Mucosa of descending colon (tissue), 3 donors: ENCODE measurements around the gene MED22. TPM values are rescaled to one million over a fixed set of nuclear protein-coding genes. Genes with fewer than 3 reads are reported as not detected.
A peak's percentile ranks its signal among the peaks of the same experiment; 100 is the strongest.
"Not testable (repeated sequence)": the region's sequence is repeated elsewhere in the genome, so short reads cannot be mapped to it uniquely, and the experiment has no call there.

Experiments
- ATAC-seq: fragments of 200-7000 bp; cut with Tn5 transposase; one replicate; pipeline ENCODE4 v1.9.1; 2020; ENCODE audit warnings: mild to moderate bottlenecking, moderate library complexity
- DNase-seq, 3 donors: peaks; one replicate each; pipeline ENCODE4 v3.0.0-alpha.2; 2020
- H3K36me3 ChIP-seq: fragments of 200-600 bp; one replicate; pipeline ENCODE4 v1.8.0; 2021; ENCODE audit warnings: low read depth, mild to moderate bottlenecking
- H3K4me1 ChIP-seq: fragments of 200-600 bp; one replicate; pipeline ENCODE4 v1.8.0; 2021; ENCODE audit warnings: low read depth, mild to moderate bottlenecking
- H3K4me3 ChIP-seq: fragments of 200-600 bp; one replicate; pipeline ENCODE4 v1.8.0; 2021; ENCODE audit warnings: mild to moderate bottlenecking
- H3K9me3 ChIP-seq: fragments of 200-600 bp; one replicate; pipeline ENCODE4 v1.8.0; 2021; ENCODE audit warnings: mild to moderate bottlenecking
- intact Hi-C, 2 donors: fragments of 100-400 bp; cut with DNase I in 1 of 2; cut with micrococcal nuclease in 1 of 2; formaldehyde crosslinking; loops; one replicate each; pipeline versions ENCODE4 v1.11.0 to v1.11.1; 2022; cut with DNase I, micrococcal nuclease
- total RNA-seq, 3 donors: library from RNA; stranded (reverse); fragmentation: NEBNext Ultra II Directional in 2 of 3; extraction: Animal tissue kit (Norgen Biotek cat#: 25700) in 2 of 3; gene quantifications; one replicate each; pipeline versions ENCODE4 v1.2.1 to v1.2.4, GENCODE V29; 2021 to 2023
- TF ChIP-seq, protein P1 (sequence below): fragments of 200-600 bp; IDR thresholded peaks from one replicate; pipeline ENCODE4 v1.8.0; 2022; ENCODE audit warnings: antibody characterized with exemption, mild to moderate bottlenecking
- donor health status: DM: no; HTN: no; CAD: no; lungs with moderate emphysema.
- donor health status: DM: no; HTN: no; CAD: no.
- donor health status: DM: no; HTN: yes; CAD: no.

The MED22 gene
- total RNA-seq, 3 donors from 2014 or later = 19.8 to 33.6 (median 21.3) TPM

GRCh38 chr9:133329306-133330156 is 18.4 kb downstream of the MED22 start:
- not testable (repeated sequence) for H3K4me3 ChIP-seq, ATAC-seq, H3K9me3 ChIP-seq
- peak in 2 of 3 donors; percentile 49 to 69 for DNase-seq
- TF ChIP-seq, protein P1, sequence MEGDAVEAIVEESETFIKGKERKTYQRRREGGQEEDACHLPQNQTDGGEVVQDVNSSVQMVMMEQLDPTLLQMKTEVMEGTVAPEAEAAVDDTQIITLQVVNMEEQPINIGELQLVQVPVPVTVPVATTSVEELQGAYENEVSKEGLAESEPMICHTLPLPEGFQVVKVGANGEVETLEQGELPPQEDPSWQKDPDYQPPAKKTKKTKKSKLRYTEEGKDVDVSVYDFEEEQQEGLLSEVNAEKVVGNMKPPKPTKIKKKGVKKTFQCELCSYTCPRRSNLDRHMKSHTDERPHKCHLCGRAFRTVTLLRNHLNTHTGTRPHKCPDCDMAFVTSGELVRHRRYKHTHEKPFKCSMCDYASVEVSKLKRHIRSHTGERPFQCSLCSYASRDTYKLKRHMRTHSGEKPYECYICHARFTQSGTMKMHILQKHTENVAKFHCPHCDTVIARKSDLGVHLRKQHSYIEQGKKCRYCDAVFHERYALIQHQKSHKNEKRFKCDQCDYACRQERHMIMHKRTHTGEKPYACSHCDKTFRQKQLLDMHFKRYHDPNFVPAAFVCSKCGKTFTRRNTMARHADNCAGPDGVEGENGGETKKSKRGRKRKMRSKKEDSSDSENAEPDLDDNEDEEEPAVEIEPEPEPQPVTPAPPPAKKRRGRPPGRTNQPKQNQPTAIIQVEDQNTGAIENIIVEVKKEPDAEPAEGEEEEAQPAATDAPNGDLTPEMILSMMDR = peak; percentile 64
- intact Hi-C loops = loop anchor here in 1 of 2 donors (10.0 kb wide), 1 partner anchor 145 kb away; no protein-coding TSS in a partner anchor
- Histone ChIP-seq H3K36me3 (peaks cover 15% of the 10 kb centered on the region), H3K4me1 (peaks cover 16% of the 10 kb centered on the region)

DNA sequence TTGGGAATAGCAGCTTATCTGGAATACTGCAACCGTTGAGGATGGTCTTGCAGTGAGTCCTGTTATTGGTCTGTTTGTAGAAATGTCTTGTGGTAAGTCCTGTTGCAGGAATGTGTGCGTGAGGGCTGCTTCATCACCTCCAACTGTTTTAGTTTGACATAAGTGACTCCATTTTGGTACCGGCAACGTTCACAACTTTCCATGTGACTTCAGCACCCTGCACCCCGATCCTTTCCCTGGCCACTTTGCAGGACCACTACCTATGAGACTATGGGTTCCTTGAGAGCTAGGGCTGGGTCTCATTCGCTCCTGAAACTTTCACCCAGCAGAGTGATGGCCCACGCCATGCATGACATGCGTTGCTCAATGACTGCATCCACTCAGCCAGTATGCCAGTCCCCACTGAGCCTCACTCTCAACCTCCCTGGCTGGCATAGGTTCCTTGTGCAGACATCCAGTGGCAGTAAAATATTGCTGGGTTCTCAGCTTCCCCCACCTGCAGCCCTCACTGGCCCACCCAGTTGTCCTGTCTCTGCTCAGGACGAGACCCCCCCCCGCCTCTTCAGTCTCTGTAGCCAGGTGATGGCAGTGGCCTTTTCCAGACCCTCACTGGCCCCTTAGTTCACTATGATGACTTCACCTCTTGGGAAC is 20.0 kb downstream of the MED22 start:
- TF ChIP-seq, protein P1 = no peak
- Histone ChIP-seq H3K36me3 (peaks cover 15% of the 10 kb centered on the region), H3K9me3 (no peaks in the 10 kb centered on the region), H3K4me3 (no peak overlapping the region), H3K4me1 (peaks cover under 1% of the 10 kb centered on the region)
- no peak for DNase-seq
- ATAC-seq = no peak
- intact Hi-C loops = loop anchor here in 1 of 2 donors (10.0 kb wide), 1 partner anchor 143 kb away; no protein-coding TSS in a partner anchor

- DNase-seq, H3K4me3 ChIP-seq, H3K9me3 ChIP-seq, ATAC-seq, H3K4me1 ChIP-seq, H3K36me3 ChIP-seq: not testable (repeated sequence)
- intact Hi-C loops = loop anchor here in 1 of 2 donors (10.0 kb wide), 1 partner anchor 142 kb away; no protein-coding TSS in a partner anchor
Observed at GRCh38 chr9:133327021-133327420, 20.9 kb downstream of the MED22 start.

DNA sequence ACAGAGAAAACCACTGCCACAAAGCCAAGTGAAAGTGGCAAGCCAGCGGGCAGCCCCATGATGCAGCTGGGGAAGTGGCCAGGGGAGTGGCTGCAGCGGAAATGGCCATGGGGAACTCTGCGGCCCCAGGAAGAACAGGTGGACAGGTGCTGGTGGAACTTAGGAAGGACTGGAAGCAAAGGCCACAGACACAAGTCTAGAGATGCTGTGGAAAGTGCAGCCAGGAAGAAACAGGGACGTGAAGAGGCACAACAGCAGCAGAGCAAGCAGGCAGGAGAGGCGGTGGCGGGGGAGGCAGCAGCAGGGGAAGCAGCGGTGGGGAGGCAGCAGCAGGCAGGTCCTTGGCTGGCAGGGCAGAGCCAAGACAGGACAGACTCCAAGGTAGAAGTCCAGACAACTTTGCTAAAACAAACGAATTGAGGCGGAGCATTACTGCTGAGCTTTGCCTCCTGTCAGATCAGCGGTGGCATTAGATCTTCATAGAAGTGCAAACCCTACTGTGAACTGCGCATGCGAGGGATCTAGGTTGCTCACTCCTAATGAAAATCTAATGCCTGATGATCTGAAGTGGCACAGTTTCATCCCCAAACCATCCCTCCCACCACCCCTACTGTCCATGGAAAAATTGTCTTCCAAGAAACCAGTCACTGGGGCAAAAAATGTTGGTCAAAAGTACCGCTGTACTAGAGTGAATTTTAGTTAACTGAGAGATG is 23.8 kb downstream of the MED22 start:
- DNase-seq = no peak
- intact Hi-C loops = loop anchor here in 1 of 2 donors (10.0 kb wide), 1 partner anchor 139 kb away; no protein-coding TSS in a partner anchor
- H3K4me1 ChIP-seq = no peaks in the 10 kb centered on the region

GRCh38 chr9:133323211-133323610 is 24.7 kb downstream of the MED22 start:
- DNase-seq (no peak), ATAC-seq (no peak)
- intact Hi-C loops = loop anchor here in 1 of 2 donors (10.0 kb wide), 1 partner anchor 138 kb away; no protein-coding TSS in a partner anchor
- Histone ChIP-seq H3K36me3 (no peaks in the 10 kb centered on the region), H3K4me3 (no peak overlapping the region), H3K4me1 (no peaks in the 10 kb centered on the region), H3K9me3 (no peaks in the 10 kb centered on the region)
- TF ChIP-seq, protein P1 = no peak

More for the DNA sequence above, 23.8 kb downstream of the MED22 start:
- Histone ChIP-seq H3K9me3 (no peaks in the 10 kb centered on the region), H3K4me3 (no peak overlapping the region), H3K36me3 (no peaks in the 10 kb centered on the region)
- TF ChIP-seq, protein P1 = no peak
- ATAC-seq = no peak
